GM10266 (cell line): ENCODE data around the gene ELP5.

Experiments used
- DNase-seq: peaks from one replicate; pipeline ENCODE4 v3.0.0; 2012; ENCODE audit errors: extremely low spot score
- TF ChIP-seq, protein P1 (sequence below): IDR thresholded peaks from 2 replicates; pipeline ENCODE4 v1.5.1; 2012; ENCODE audit warnings: mild to moderate bottlenecking, low read depth; ENCODE audit not compliant: control insufficient read depth, insufficient read depth; ENCODE audit errors: missing control alignments

ELP5 gene

DNA sequence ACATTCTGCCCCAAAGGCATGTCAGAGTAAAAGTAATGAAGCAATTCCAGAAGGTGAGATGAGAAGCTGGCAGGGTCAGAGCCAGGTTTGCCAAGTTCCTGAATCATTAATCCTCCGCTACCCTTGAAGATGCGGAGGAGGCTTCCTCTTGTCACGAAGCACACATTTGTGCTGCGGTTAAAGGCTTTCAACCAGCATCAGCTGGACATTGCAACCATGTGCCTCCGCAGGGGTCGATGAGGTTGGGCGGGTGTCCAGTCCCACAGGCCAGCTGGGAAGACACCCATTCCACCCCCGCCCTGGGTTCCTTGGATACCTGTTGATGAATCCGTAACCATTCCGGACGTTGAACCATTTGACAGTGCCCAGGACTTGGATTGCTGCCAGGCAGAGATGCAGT, 41.1 kb downstream of the ELP5 start:
- TF ChIP-seq, protein P1, sequence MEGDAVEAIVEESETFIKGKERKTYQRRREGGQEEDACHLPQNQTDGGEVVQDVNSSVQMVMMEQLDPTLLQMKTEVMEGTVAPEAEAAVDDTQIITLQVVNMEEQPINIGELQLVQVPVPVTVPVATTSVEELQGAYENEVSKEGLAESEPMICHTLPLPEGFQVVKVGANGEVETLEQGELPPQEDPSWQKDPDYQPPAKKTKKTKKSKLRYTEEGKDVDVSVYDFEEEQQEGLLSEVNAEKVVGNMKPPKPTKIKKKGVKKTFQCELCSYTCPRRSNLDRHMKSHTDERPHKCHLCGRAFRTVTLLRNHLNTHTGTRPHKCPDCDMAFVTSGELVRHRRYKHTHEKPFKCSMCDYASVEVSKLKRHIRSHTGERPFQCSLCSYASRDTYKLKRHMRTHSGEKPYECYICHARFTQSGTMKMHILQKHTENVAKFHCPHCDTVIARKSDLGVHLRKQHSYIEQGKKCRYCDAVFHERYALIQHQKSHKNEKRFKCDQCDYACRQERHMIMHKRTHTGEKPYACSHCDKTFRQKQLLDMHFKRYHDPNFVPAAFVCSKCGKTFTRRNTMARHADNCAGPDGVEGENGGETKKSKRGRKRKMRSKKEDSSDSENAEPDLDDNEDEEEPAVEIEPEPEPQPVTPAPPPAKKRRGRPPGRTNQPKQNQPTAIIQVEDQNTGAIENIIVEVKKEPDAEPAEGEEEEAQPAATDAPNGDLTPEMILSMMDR, result no peak
- peak; percentile 23 for DNase-seq

DNA sequence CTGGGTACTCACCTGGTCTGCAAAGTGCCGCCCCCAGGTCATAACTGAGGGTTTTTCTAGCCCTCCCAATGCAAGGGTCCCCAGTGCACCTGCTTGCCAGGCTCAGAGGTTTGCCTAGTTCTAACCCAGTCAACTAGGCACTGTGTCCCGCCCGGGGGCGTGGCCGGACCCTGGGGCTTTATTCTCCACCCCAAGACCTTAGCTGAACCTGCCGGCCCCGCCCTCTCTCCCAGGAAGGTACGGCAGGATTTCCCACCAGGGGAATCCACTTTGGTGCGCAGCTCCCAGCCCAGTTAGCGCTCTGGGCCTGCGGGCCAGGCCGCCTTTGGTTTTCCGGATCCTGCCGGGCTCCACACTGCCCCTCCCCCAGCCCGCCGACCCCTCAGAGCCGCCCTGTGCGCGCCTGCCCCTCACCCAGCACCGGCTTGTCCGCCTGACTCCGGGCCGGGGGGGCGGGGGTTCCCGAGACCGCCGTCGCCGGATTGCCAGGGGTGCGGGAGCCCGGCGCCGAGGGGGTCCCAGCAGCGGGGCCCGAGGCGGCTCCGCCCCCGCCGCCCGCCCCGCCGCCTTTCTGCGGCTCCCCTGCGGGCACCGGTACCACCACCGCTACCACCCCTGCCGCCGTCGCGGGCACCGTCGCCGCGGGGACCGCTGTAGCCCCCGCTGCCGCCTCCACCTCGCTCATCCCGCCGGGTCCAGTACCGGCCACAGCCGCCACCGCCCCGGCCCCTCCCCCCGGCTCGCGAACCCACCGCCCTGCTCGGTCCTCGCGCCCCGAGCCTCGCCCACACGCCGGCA, 42.0 kb downstream of the ELP5 start:
- TF ChIP-seq, protein P1, result no peak
- DNase-seq, result peak; percentile 45

DNA sequence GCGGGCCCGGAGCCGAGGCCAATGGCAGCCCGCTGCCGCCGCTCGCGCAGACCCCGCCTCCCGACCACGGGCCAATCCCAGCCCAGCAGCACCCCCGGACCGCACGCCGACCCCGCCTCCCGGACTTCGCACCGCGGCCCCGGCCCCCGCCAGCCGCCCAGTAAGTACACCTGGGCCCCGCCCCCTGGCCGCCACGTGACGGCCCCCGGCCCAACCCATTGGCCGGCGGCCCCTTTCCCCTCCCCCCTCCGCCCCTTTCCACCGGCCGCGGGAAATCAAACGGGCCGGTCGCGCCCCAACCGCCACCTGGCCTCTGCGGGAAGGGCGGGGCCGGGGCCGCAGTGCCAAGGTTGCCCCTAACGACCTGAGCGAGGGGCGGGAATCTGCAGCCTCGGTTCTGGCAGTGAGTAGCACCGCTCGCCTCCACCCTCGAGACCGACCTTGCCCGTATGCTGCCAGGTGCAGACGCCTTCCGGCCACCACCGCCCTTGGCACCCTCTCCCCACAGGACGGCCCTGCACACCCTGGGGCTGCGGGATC, 42.7 kb downstream of the ELP5 start, which contains the start of gene YBX2:
Gene YBX2 (minus strand): TSS at position 26 of the 540 bp plus-strand sequence. CDS start 139 bp downstream, outside the sequence.
- peak; percentile 95 for DNase-seq
- TF ChIP-seq, protein P1, result no peak

DNA sequence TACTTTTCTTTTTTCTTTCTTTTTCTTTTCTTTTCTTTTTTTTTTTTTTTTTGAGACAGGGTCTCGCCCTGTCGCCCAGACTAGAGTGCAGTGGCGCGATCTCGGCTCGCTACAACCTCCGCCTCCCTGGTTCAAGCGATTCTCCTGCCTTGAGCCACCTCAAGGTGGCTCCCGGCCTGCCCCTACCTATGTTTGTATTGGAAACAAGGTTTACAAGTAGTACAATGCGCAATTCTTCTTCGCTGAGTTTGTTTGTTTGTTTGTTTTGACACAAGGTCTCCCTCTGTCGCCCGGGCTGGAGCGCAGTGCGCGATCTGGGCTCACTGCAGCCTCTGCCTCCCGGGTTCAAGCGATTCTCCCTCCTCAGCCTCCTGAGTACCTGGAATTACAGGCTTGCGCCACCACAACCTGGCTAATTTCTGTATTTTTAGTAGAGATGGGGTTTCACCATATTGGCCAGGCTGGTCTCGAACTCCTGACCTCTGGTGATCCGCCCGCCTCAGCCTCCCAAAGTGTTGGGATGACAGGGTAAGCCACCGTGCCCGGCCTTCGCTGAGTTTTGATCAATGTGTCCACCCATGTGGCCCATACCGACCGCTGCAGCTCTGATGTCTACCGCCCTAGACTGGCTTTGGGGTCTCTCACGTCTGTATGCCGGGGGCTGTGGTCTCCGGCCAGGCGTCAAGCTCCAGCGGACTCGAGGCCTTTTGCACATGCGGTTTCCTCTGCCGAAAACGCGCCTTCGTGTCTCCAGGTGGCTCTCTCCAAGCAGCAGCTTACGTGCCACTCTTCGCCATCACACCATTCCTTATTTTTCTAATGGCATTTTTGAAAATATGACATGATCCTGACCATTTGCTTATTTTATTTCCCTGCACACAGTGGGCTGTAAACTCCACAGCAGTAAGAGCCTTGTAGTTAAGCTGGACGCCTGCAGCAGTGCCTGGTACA, 43.5 kb downstream of the ELP5 start:
- TF ChIP-seq, protein P1, result no peak
- peak; percentile 32 for DNase-seq

DNA sequence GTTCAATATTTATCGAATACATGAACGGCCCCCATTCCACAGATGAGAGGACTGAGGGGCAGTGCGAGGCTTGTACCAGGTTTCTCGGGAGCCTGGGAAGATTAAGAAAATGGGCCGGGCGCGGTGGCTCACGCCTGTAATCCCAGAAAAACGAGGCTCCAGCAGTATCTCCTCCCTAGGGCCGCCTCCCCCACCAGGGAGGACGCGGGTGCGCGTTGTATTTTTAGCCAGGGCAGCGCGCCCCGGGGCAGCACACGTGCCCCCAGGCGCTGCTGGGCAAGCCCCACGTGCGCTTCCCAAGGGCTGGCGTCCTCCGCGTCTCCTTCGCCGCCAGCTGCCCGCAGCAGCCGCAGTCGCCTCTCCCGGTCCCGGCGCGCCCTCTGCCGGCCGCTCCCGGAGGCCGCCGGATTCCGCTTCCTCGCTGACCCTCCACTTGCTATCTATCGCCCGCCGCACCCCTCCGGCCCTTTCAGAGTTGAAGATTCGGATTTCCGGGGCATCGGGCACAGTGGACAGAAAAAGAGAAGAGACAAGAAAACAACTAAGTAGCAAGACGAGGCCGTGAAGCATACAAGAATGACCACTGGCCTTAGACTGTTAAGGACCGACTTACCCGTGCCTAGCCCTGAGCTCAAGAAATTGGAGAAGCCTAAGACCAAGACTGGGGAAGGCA, 44.3 kb downstream of the ELP5 start:
- DNase-seq, result peak; percentile 86
- TF ChIP-seq, protein P1, result peak; percentile 96

DNA sequence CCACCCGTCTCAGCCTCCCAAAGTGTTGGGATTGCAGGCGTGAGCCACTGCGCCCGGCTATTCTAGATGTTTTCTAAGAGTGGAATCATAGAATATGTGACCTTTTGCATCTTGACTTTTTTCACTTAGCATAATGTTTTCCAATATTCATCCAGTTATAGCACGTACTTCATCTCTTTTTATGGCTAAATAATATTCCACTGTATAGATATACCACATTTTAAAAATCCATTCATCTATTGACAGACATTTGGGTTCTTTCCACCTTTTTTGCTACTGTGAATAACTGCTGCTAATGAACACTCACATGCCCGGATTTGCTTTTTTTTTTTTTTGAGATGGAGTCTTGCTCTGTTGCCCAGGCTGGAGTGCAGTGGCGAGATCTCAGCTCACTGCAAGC, 52.2 kb downstream of the ELP5 start:
- no peak for DNase-seq
- TF ChIP-seq, protein P1, result no peak
